KMS-11 (cell line): ENCODE measurements around the gene ARFGAP1.

Experiments
- H2AFZ ChIP-seq: fragments of 200-600 bp; sonication (generic); 2 replicates; pipeline ENCODE4 v1.6.1; 2016; ENCODE audit warnings: antibody characterized with exemption, mixed run types, low read depth
- H3K27ac ChIP-seq: fragments of 200-600 bp; sonication (generic); 2 replicates; pipeline ENCODE4 v1.6.1; 2016; ENCODE audit warnings: mild to moderate bottlenecking, mixed run types
- H3K27me3 ChIP-seq: fragments of 200-600 bp; sonication (generic); 2 replicates; pipeline ENCODE4 v1.6.1; 2017; ENCODE audit warnings: mild to moderate bottlenecking, low read depth, mixed run types, moderate library complexity; ENCODE audit not compliant: insufficient read depth
- H3K36me3 ChIP-seq: fragments of 200-600 bp; sonication (generic); 2 replicates; pipeline ENCODE4 v1.6.1; 2017; ENCODE audit warnings: mild to moderate bottlenecking, mixed run types; ENCODE audit not compliant: insufficient read depth
- H3K4me1 ChIP-seq: fragments of 200-600 bp; sonication (generic); 2 replicates; pipeline ENCODE4 v1.6.1; 2016; ENCODE audit warnings: mild to moderate bottlenecking, low read depth, mixed run types; ENCODE audit not compliant: poor library complexity, severe bottlenecking
- H3K4me2 ChIP-seq: fragments of 200-600 bp; sonication (generic); 2 replicates; pipeline ENCODE4 v1.7.0; 2016; ENCODE audit warnings: mild to moderate bottlenecking, mixed run types
- H3K4me3 ChIP-seq: fragments of 200-600 bp; sonication (generic); IDR thresholded peaks from 2 replicates; pipeline ENCODE4 v1.6.1; 2017; ENCODE audit warnings: low read depth, low read length, mixed read lengths; ENCODE audit not compliant: insufficient read depth
- H3K79me2 ChIP-seq: fragments of 200-600 bp; sonication (generic); 2 replicates; pipeline ENCODE4 v1.6.1; 2016; ENCODE audit warnings: low read depth, mixed run types; ENCODE audit not compliant: insufficient read depth
- H3K9ac ChIP-seq: fragments of 200-600 bp; sonication (generic); 2 replicates; pipeline ENCODE4 v1.6.1; 2016; ENCODE audit warnings: mild to moderate bottlenecking, mixed run types
- H4K20me1 ChIP-seq: fragments of 200-600 bp; sonication (generic); 2 replicates; pipeline ENCODE4 v1.6.1; 2016; ENCODE audit warnings: mild to moderate bottlenecking, mixed run types; ENCODE audit not compliant: insufficient read depth
- TF ChIP-seq, protein P1 (sequence below): fragments of 200-600 bp; sonication (generic); conservative IDR thresholded peaks from 2 replicates; pipeline ENCODE4 v1.6.1; 2017; ENCODE audit warnings: low read depth, mild to moderate bottlenecking, antibody characterized with exemption, low read length, moderate library complexity, mixed read lengths

The ARFGAP1 gene

GRCh38 chr20:63261795-63262528 is 10.7 kb upstream of the ARFGAP1 start:
- Histone ChIP-seq H3K27ac (no peak overlapping the region), H3K79me2 (no peaks in the 10 kb centered on the region), H3K9ac (no peak overlapping the region), H3K4me3 (no peak overlapping the region), H3K4me1 (no peaks in the 10 kb centered on the region), H3K4me2 (no peak overlapping the region), H4K20me1 (no peaks in the 10 kb centered on the region), H2AFZ (no peak overlapping the region), H3K27me3 (peaks cover 97% of the 10 kb centered on the region), H3K36me3 (no peaks in the 10 kb centered on the region)
- TF ChIP-seq, protein P1, sequence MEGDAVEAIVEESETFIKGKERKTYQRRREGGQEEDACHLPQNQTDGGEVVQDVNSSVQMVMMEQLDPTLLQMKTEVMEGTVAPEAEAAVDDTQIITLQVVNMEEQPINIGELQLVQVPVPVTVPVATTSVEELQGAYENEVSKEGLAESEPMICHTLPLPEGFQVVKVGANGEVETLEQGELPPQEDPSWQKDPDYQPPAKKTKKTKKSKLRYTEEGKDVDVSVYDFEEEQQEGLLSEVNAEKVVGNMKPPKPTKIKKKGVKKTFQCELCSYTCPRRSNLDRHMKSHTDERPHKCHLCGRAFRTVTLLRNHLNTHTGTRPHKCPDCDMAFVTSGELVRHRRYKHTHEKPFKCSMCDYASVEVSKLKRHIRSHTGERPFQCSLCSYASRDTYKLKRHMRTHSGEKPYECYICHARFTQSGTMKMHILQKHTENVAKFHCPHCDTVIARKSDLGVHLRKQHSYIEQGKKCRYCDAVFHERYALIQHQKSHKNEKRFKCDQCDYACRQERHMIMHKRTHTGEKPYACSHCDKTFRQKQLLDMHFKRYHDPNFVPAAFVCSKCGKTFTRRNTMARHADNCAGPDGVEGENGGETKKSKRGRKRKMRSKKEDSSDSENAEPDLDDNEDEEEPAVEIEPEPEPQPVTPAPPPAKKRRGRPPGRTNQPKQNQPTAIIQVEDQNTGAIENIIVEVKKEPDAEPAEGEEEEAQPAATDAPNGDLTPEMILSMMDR = no peak

- no peak overlapping the region for H3K4me2 ChIP-seq
- no peaks in the 10 kb centered on the region for H3K4me1 ChIP-seq
- H3K27me3 ChIP-seq = peaks cover 97% of the 10 kb centered on the region
- H3K4me3 ChIP-seq = no peak overlapping the region
- no peak overlapping the region for H3K27ac ChIP-seq
- no peak overlapping the region for H2AFZ ChIP-seq
- TF ChIP-seq, protein P1 = no peak
- no peaks in the 10 kb centered on the region for H3K79me2 ChIP-seq
- no peaks in the 10 kb centered on the region for H4K20me1 ChIP-seq
- H3K36me3 ChIP-seq = no peaks in the 10 kb centered on the region
- no peak overlapping the region for H3K9ac ChIP-seq
These were observed 9.8 kb upstream of the ARFGAP1 start for GRCh38 chr20:63262836-63263235.

DNA sequence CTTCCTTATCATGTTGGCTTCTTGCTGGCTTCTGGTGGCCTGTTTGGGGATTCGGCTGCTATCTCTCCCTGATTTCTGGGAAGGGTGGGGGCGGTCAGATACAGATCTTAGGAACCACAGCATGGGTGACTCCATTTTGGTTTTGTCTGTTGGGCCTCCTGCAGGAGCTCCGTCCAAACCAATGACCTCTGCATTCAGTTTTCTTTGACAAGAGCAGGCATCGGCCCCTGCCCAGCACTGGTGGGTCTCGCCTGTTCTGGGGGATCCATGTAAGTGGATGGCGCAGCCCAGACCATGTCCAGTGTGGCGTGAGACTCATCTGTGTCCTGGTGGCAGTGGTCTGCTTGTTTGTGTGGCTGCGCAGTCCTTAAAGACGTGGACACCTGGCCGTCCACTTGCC is 8.6 kb upstream of the ARFGAP1 start:
- Histone ChIP-seq H4K20me1 (no peaks in the 10 kb centered on the region), H3K27ac (no peak overlapping the region), H3K4me3 (no peak overlapping the region), H3K4me2 (no peak overlapping the region), H2AFZ (no peak overlapping the region), H3K4me1 (no peaks in the 10 kb centered on the region), H3K9ac (no peak overlapping the region), H3K36me3 (no peaks in the 10 kb centered on the region), H3K27me3 (peaks cover 97% of the 10 kb centered on the region), H3K79me2 (no peaks in the 10 kb centered on the region)
- TF ChIP-seq, protein P1 = no peak

DNA sequence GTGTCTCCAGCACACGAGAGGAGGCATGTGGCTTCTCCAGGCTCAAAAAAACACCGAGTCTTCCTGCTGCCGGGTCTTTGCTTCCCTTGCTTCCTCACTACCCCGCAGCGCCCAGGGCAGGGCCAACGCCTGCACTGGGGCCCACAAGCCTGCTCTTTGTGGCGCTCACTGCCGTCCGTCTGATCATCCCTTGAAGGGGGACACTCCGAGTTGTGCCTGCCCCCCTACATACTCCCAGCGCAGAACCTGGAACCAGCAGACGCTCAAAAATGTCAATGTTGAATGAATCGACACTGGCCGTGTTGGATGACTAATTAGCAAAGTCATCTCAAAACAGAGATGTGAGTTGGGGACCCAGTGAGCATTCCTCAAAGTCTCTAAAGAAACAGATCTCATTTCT is 8.1 kb upstream of the ARFGAP1 start:
- Histone ChIP-seq H3K4me1 (peaks cover 4% of the 10 kb centered on the region), H3K9ac (no peak overlapping the region), H3K36me3 (no peaks in the 10 kb centered on the region), H3K4me2 (no peak overlapping the region), H4K20me1 (no peaks in the 10 kb centered on the region), H3K27me3 (peaks cover 95% of the 10 kb centered on the region), H3K27ac (no peak overlapping the region), H3K4me3 (no peak overlapping the region), H3K79me2 (no peaks in the 10 kb centered on the region), H2AFZ (no peak overlapping the region)
- TF ChIP-seq, protein P1 = no peak
